GM18951 (cell line): Measurements from ENCODE around the gene LMO2.
"Not testable (repeated sequence)": the region's sequence is repeated elsewhere in the genome, so short reads cannot be mapped to it uniquely, and the experiment has no call there.

ENCODE experiments used
- POLR2A ChIP-seq: IDR thresholded peaks from 4 replicates; pipeline ENCODE4 v1.6.1; 2011; ENCODE audit warnings: mild to moderate bottlenecking; ENCODE audit not compliant: insufficient read length, insufficient read depth; ENCODE audit errors: extremely low read depth
- in situ Hi-C: fragments of 300-500 bp; cut with MboI; formaldehyde crosslinking; loops from one replicate; pipeline ENCODE4 v1.12.0; 2022; ENCODE audit warnings: low sequenced_read_pairs, mixed read lengths, inconsistent platforms; ENCODE audit not compliant: unreplicated experiment

Gene LMO2

DNA sequence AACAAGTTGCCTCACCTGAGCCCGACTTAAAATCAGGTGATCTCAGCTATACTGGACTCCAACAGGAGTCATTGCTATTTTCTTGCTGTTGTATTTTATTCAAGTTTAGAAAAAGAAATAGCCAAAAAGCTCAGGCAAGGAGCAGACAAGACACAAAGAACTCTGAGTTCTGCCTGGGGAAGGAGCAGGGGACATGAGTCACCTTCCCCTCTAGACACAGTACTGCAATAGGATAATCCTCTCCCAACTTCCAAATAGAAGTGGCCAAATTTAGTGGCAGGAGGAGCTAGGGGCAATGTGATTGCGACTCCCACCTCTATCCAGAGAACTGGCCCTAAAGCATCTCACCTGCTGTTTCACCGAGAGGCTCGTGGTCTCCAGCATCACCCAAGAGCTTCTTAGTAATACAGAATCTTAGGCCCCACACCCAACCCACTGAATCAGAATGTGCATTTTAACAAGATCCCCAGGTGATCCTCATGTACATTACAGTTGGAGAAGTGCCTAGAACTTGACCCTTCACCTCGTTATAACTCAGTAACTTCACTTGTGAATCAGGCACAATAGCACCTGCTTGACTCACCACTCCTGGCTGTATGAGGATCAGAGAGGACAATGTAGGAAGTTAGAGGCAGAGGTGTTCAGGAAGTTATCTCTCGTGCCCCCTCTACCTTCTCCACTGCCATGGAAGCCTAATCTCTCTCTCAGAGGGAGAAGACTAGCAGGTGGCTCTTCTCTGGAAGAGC is 60.8 kb downstream of the LMO2 start:
- in situ Hi-C loops, result no loop called here
- no peak for TF ChIP-seq POLR2A

DNA sequence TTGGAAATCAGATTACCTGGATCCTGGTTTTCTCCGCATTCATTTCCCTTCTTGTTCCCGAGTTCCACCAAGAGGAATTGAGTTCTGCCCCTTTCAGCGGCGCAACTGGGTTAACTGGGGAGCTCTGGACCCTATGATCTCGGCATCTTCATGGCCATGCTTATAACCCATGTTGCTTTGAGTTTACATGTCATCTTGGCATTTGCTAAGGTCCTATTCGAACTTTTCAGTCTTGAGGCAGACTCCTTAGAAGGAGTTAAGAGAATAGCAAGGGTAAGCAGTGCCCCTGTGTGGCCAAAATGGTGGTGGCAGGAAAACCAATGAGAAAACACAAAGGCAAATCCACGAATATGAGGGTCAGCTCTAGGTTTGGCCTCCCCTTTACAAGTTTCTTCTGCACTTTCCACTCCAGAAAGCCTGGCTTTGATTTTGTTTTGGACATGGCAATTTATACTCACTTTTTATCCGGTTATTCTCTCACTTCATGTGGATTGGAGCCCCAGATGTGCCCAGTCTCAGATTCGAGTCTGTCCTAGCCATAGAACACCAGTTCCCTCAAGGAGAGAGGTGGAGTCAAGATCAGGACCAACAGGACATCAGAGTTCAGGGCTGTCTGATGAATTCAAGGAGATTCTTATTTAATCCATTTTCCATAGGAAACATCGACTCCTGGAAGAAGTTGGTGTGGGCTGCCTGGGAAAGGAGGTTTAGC is 62.3 kb downstream of the LMO2 start:
- in situ Hi-C loops, result no loop called here
- no peak for TF ChIP-seq POLR2A

DNA sequence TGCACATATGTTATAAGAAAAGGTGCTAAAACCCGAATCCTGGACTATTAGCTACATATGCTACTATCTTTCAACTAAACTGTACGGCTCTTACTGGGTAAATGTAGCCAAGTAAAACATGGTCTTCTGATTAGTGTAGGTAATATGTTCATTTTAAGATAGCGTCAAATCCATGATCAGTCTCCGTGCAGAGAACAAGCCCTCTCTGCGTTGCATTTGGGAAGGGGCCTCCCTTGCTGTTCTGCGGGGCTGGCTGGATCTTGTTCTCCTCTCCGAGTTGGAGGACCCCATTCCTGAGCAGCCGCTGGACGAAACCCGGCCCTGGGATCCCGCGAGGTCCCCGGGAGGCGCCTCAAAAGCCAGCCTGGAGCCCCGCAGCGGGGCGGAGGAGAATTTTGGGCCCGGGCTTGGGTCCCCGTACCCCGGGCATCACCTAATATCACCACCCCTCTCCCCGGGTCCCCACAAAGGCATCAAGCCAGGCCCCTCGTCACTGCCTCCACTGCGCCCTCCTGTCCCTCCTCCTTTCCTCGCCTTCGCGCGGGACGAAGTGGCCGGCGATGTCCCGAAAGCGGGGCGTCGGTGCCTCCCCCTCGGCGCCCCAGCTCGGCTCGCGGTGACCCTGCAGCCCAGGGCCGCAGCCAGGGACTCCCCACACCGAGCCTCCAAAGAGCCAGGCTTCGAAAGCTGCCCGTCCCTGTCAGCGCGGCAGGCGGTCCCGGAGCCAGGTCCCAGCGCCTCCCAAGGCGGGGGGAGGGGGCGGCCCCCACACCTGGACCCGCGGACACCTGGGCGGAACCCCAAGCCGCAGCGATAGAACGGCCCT is 63.1 kb downstream of the LMO2 start:
- in situ Hi-C loops, result no loop called here
- TF ChIP-seq POLR2A, result no peak

DNA sequence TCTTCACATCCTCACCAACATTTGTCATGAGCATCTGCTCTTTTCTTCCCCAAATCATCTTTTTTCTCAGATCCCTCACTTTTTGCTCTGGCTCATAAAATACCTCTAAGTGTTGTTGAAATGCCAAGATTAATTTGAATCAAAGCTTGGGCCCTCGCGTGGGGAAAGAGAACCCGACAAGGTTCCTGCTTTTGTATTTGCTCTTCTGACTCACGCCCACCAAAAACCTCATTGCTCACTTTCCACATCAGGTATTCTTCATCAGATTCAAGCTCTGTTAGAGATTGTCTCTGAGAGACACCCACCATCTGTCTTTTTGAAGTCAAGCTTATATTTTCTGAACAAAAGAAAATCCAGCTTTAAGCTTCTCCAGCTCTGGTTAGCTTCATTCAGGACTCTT is 64.7 kb downstream of the LMO2 start:
- TF ChIP-seq POLR2A, result no peak
- in situ Hi-C loops, result no loop called here

- TF ChIP-seq POLR2A, result no peak
- in situ Hi-C loops, result no loop called here
Measured at GRCh38 chr11:33825854-33826560, 65.9 kb downstream of the LMO2 start.

- in situ Hi-C loops, result not testable (repeated sequence)
Measured at GRCh38 chr11:33822981-33823380, 68.9 kb downstream of the LMO2 start.

- in situ Hi-C loops, result no loop called here
- TF ChIP-seq POLR2A, result no peak
Measured at GRCh38 chr11:33819278-33820035, 72.4 kb downstream of the LMO2 start.
